Skeletal muscle satellite cell (primary cell): ENCODE results near the gene PRLH.
"Not testable (repeated sequence)": the region's sequence is repeated elsewhere in the genome, so short reads cannot be mapped to it uniquely, and the experiment has no call there.

Experiments used
- H3K27me3 ChIP-seq: 2 replicates; pipeline ENCODE4 v1.7.0; 2013; ENCODE audit warnings: low read length; ENCODE audit not compliant: control insufficient read depth, insufficient read depth
- H3K36me3 ChIP-seq: 2 replicates; pipeline ENCODE4 v1.7.0; 2013; ENCODE audit warnings: mild to moderate bottlenecking, control low read depth, low read length; ENCODE audit not compliant: insufficient read depth
- H3K4me1 ChIP-seq: 2 replicates; pipeline ENCODE4 v1.7.0; 2013; ENCODE audit warnings: low read length; ENCODE audit not compliant: control insufficient read depth, insufficient read depth
- H3K4me2 ChIP-seq: 2 replicates; pipeline ENCODE4 v1.7.0; 2013; ENCODE audit warnings: mild to moderate bottlenecking, low read length
- H3K4me3 ChIP-seq: 2 replicates; pipeline ENCODE4 v1.7.0; 2013; ENCODE audit warnings: low read length
- H3K9ac ChIP-seq: 2 replicates; pipeline ENCODE4 v1.7.0; 2013; ENCODE audit warnings: mild to moderate bottlenecking, low read depth, low read length, moderate library complexity
- H3K9me3 ChIP-seq: replicated peaks from 2 replicates; pipeline ENCODE4 v1.7.0; 2013; ENCODE audit warnings: mild to moderate bottlenecking, control low read depth, low read length

The PRLH gene

GRCh38 chr2:237601453-237602116 is 35.2 kb downstream of the PRLH start:
- H3K9ac ChIP-seq = no peak overlapping the region
- H3K4me2 ChIP-seq = no peak overlapping the region
- no peaks in the 10 kb centered on the region for H3K27me3 ChIP-seq
- H3K36me3 ChIP-seq = no peaks in the 10 kb centered on the region
- peaks cover 22% of the 10 kb centered on the region for H3K4me1 ChIP-seq
- H3K4me3 ChIP-seq = no peak overlapping the region
- no peaks in the 10 kb centered on the region for H3K9me3 ChIP-seq

GRCh38 chr2:237602409-237602808 is 36.0 kb downstream of the PRLH start:
- H3K9ac ChIP-seq = no peak overlapping the region
- H3K4me2 ChIP-seq = no peak overlapping the region
- H3K27me3 ChIP-seq = no peaks in the 10 kb centered on the region
- H3K4me3 ChIP-seq = no peak overlapping the region
- peaks cover 22% of the 10 kb centered on the region for H3K4me1 ChIP-seq
- no peaks in the 10 kb centered on the region for H3K9me3 ChIP-seq
- no peaks in the 10 kb centered on the region for H3K36me3 ChIP-seq

- Histone ChIP-seq H3K4me3 (no peak overlapping the region), H3K4me1 (peaks cover 22% of the 10 kb centered on the region), H3K4me2 (peak overlapping the region; percentile 71), H3K9me3 (no peaks in the 10 kb centered on the region), H3K9ac (peak overlapping the region; percentile 65), H3K36me3 (no peaks in the 10 kb centered on the region), H3K27me3 (no peaks in the 10 kb centered on the region)
Measured at GRCh38 chr2:237603049-237603717, 36.8 kb downstream of the PRLH start.

- Histone ChIP-seq H3K4me1 (peaks cover 22% of the 10 kb centered on the region), H3K4me3 (peak overlapping the region; percentile 14), H3K27me3 (no peaks in the 10 kb centered on the region), H3K4me2 (peak overlapping the region; percentile 71), H3K9me3 (no peaks in the 10 kb centered on the region), H3K36me3 (no peaks in the 10 kb centered on the region), H3K9ac (peak overlapping the region; percentile 65)
Measured at GRCh38 chr2:237603718-237604362, 37.5 kb downstream of the PRLH start.

- H3K36me3 ChIP-seq = no peaks in the 10 kb centered on the region
- no peak overlapping the region for H3K4me2 ChIP-seq
- no peak overlapping the region for H3K4me3 ChIP-seq
- no peak overlapping the region for H3K9ac ChIP-seq
- peaks cover 22% of the 10 kb centered on the region for H3K4me1 ChIP-seq
- no peaks in the 10 kb centered on the region for H3K27me3 ChIP-seq
- no peaks in the 10 kb centered on the region for H3K9me3 ChIP-seq
Measured at GRCh38 chr2:237604391-237604790, 38.0 kb downstream of the PRLH start.

GRCh38 chr2:237604960-237605359 is 38.6 kb downstream of the PRLH start:
- Histone ChIP-seq H3K4me3 (no peak overlapping the region), H3K36me3 (no peaks in the 10 kb centered on the region), H3K9ac (no peak overlapping the region), H3K9me3 (no peaks in the 10 kb centered on the region), H3K4me2 (no peak overlapping the region), H3K4me1 (peaks cover 19% of the 10 kb centered on the region), H3K27me3 (no peaks in the 10 kb centered on the region)

- not testable (repeated sequence) for H3K9me3 ChIP-seq, H3K27me3 ChIP-seq, H3K9ac ChIP-seq, H3K4me1 ChIP-seq, H3K36me3 ChIP-seq, H3K4me3 ChIP-seq, H3K4me2 ChIP-seq
Measured at GRCh38 chr2:237606522-237606921, 40.1 kb downstream of the PRLH start.

- H3K36me3 ChIP-seq = no peaks in the 10 kb centered on the region
- H3K4me2 ChIP-seq = no peak overlapping the region
- H3K9me3 ChIP-seq = no peaks in the 10 kb centered on the region
- H3K4me1 ChIP-seq = peaks cover 28% of the 10 kb centered on the region
- no peak overlapping the region for H3K4me3 ChIP-seq
- H3K27me3 ChIP-seq = no peaks in the 10 kb centered on the region
- H3K9ac ChIP-seq = no peak overlapping the region
Measured at GRCh38 chr2:237612527-237613357, 46.4 kb downstream of the PRLH start.

GRCh38 chr2:237613679-237614078 is 47.3 kb downstream of the PRLH start:
- Histone ChIP-seq H3K4me1 (peaks cover 35% of the 10 kb centered on the region), H3K36me3 (no peaks in the 10 kb centered on the region), H3K9me3 (no peaks in the 10 kb centered on the region), H3K4me2 (no peak overlapping the region), H3K4me3 (no peak overlapping the region), H3K9ac (no peak overlapping the region), H3K27me3 (no peaks in the 10 kb centered on the region)

GRCh38 chr2:237614151-237614720 is 47.9 kb downstream of the PRLH start:
- Histone ChIP-seq H3K36me3 (no peaks in the 10 kb centered on the region), H3K27me3 (no peaks in the 10 kb centered on the region), H3K4me3 (no peak overlapping the region), H3K9ac (no peak overlapping the region), H3K4me1 (peaks cover 38% of the 10 kb centered on the region), H3K4me2 (no peak overlapping the region), H3K9me3 (no peaks in the 10 kb centered on the region)
